ENCODE measurements around the gene COL11A2.

The COL11A2 gene

DNA sequence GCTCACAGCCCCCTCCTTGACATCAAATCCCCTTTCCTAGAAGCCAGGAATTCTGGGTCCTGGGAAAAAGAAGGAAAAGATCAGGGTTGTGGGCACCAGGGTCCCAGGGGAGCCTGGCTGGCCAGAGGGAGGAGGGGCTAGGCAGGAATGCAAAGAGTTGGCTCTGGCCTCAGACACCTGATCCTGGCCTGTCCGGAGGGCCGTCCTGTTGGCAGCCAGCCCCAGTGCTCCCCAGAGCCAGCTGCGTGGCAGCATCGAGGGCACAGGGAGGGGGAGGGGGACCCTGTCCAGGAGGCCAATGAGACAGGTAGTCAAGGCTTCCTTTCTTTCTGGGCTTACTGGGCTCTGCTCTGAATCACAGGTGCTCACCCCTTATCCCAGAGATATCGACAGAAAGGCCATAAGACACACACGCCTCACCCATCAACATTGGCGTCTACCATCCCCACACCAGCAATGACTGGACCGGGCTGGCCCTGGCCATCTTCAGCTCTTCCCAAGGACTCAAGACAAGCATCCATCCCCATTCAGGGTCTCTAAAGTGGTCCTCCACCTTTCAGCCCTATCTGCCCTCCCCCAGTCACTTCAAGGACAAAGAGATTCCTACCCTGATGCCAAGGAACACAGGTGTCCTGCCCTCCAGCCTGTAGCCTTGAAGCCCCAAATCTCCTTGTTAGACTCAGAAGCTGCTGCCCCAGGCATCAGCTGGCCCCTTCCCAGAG is 723 bp downstream of the COL11A2 start:
- no peak for DNase-seq

DNA sequence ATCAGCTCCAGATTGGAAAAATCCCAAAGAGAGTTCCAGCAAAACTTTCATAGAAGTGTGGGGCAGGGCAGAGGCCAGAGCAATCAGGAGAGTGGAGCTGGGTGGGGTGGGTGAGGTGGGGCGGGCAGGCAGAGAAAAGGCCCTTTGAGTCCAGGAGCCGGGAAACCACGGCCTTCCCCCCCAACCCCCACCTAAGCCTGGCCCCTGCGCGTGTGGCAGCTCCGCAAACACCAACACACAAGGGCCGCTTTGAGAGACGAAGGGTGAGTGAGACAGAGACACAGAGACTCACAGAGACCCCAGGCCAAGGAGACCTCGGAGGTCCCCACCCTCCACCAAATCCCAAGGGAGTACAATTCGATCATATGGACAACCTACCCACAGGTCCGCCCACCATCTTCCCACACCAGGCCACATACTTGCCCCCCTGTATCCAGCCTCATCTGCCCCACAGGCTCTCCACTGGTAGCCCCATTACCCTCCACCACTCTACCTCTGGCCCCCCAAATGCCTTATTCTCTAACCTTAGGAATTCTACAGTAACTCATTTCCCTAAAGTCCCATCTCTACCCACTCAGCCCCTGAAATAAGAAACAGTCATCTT is 1.7 kb downstream of the COL11A2 start:
- DNase-seq, result no peak

DNA sequence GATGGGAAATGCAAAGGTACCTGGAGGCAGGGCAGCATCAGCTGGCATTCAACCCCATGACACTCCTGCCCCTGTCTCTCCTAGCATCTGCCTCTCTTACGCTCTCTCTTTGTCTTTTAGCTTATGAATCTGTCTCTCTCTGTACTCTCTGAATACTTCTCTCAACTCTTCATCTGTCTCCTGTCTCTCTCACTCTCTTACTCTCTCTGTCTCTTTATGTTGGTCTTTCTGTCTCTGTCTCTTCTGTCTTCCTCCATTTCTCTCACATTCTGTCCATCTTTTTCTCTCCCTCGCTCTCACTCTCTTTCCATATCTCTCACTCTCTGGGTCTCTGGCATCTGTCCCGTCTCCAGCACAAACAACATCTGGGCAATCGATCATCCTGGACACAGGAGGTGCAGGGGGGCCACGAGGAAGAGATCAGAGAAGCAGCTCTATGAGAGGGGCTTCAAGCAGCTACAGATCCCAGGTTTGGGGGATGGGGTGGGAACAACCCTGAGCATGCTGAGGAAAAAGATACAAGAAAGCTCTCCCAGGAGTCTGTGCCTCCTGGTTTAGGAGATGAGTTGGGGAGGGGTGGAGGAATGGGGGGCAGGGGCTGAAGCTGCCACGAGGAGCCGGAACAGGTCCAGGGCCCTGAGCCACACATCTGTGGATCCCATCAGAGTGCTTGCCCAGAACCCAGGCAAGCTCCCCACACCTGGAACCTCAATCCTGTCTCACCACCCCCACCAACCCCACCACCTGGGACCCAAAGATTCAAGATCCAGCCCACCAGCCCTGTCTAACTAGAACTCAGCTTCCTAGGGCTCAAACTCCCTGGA is 2.4 kb downstream of the COL11A2 start:
- no peak for DNase-seq

DNA sequence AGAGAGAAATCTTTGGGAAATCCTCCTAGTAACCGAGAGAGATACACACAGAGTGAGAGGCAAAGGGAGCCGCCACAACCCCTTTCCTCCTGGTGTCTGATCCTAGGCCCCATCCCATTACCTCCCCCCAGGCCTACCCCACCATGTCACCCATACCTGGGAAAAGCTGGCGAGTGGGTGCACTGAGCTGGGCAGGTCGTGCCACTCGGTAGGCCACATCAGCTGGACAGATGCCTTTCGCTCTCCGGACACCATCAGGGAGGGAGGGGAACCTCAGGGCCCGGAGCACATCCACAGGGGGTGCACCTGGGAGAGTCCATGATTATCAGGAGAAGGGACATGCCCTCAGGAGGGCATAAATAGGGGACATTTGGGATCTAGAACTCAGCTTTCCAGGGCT is 3.1 kb downstream of the COL11A2 start:
- DNase-seq, result no peak

DNA sequence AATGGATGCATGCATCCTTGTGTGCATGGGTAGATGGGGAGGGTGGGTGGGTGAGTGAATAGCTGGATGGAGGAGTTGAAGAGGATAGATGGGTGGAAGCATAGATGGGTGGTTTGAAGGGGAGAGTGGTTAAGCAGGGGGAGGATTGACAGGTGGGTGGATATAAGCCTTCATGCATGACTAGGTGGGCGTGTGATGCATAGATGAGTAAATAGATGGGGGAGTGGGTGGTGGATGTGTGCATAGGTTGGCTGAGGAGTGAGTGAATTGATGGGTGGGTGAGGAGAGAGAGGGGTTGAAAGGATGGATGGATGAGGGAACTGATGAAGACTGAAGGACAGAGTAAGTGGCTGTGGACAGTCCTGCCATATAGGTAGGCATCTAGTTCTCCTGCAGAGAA is 4.5 kb downstream of the COL11A2 start:
- no peak for DNase-seq

DNA sequence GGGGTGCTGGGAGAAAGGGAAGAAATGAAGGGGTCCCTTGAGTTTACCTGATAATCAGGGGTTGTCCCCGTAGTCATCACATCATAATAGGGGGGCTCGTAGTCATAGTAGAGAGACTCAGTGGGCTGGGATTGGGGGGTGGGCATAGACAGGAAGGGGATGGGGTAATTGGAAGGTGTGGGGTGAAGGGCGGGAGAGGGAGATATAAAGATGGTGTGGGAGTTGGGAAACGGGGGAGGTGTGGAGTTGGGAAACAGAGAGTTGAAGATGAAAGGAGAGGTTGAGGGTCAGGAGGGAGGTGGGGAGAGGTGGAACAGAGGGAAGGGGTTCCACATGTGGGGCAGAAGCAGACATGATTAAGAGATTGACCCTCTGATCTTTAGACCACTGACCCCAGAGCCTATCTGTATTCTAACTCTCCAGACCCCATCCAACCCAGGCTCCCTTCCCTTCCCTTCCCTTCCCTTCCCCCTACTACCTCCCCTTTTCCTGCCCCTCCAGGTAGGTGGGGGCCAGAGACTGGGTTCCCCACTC is 6.5 kb downstream of the COL11A2 start:
- DNase-seq, result no peak

DNA sequence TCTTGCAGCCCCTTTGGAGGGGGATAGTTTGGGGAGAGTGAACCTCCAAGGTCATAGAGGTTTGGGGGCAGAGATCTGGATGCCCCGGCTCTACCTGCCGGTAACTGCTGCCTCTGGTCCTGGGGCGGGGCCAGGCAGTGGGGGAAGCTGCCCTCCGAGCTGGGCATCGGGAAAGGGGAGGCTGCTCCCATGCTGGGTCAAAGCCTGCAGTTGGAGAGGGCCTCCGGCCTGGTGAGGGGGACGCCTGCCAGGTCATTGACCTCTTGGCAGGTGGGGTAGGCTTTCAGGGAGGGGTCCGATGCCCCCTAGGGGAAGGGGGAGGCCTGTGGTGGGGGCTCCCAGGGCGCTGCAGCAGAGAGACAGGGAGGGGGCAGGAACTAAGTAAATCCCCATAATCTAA is 7.1 kb downstream of the COL11A2 start:
- no peak for DNase-seq

DNA sequence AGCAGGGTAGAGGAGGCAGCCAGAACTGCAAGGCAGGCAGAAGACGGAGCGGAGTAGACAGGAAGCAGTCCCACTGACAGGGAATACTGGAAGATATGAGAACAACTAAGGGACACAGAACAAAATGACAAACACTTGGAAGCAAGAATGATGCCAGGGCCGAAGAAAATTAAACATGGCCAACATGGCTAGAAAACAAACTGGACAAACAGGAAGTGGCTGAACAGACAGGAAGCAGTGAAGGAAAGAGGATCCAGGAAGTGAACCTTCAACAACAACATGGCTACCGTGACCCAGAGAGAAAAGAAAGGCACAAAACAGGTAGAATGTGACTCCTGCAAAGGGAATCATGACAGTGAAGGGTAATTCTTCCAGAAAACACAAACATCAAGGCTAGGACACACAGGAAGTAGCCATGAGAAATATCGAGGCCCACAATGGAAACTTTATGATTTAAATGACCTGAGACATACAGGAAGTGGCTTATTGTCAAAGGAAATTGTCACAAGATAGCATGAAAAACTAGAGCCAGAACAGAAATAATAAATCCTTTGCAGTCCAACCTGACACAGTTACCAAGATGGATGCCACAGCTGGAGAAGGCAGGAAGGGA is 9.1 kb downstream of the COL11A2 start:
- no peak for DNase-seq

DNA sequence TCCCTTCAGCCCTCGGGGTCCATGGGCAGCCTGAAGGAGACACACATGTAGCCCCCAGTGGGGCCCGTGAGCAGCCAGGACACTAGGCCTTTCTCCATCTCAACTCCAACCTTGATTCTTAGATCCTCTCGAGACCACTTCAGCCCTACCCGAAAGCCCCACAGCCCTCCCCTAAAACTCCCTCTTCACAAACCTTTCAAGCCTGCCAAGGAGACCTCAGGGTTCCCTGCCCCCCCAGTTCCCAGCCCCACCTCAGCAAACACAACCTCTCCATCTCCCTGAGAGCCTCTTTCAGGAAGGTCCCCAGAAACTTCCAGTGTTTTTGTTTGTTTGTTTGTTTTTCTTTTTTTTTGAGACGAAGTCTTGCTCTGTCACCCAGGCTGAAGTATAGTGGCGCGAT is 11.1 kb downstream of the COL11A2 start:
- DNase-seq, result no peak

DNA sequence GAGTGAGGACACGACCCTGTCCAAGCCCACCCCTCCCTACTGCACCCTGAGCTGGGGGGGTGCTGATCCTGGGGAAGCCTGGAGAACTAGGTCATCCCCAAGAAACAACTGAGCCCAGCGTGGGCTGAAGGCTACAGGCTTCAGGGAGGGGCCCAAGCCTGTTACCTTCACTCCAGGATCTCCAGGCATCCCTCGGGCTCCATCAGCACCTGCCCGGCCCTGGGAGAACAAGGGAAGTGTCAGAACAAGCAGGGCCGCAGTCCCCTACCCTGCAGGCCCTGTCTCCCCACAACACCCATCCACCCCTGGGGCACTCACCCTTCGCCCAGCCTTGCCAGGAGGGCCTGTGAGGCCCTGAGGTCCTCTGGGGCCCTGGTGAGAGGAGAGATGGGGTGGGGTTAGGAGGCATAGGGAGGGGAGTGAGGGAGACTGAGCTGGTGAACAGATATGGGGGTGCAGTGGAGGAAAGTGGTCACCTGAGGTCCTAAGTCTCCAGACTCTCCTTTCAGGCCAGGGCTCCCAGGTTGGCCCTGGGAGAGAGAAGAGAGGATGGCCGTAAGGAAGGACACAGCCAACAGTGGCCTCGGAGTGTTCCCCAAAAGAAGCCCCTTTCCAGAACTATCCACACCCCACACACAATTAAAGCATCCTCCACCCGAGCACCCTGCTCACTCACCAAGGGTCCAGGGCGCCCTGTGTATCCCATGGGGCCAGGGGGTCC is 13.4 kb downstream of the COL11A2 start:
- no peak for DNase-seq

DNA sequence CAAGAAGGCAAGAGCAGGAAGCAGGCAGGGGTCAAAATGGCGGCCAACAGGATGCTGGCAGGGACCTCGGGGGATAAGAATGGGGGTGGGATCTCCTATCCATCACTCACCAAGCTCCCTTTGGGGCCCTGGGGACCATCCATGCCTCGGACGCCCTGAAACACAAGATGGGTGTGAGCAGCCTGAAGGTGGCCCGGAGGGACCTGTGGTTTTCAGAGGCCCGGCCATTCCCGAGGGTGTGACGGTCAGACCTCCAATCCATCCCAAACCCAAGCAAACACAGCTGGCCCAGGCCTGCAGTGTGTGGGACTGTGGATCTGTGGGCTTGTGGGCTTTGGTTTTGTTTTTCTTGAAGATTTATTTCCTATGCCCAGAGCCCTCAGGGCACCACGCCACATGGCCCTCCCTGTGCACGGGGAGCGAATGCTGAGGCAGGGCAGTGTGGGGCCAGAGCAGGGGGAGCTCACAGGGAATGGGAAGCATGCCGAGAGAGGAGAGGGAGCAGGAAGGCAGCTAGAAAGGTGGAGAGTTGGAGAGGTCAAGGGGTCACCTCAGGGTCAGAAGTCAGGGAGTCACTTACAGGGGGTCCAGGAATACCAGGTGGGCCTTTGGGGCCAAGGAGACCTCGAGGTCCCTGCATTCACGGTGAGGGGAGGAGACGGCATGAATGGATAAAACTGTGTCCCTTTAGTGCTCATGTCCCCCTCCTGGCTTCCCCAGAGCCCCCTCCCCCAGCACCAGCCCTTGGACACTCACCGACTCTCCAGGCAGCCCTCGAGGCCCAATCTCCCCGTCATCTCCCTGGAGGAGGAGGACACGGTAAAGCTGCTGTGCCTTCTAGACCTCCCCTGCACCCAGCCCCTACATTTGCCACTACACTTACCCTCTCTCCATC is 14.5 kb downstream of the COL11A2 start:
- DNase-seq, result no peak

DNA sequence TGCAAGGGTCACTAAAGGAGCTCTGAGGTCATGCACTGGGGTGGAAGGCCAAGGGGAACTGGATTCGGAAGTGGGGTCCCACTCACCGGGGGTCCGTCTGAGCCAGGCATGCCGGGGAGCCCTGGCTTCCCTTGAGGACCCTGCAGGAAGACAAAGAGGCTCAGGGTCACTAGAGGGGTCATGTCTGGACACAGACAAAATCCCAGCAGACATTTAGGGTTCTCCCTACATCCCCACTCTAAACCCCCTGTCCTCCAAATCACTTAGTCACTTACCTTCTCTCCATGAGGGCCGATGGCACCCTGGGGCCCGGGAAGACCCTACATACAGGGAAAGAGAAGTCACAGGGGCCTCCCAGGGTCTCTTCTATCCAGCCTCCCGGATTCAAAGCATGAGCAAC is 15.4 kb downstream of the COL11A2 start:
- no peak for DNase-seq

DNA sequence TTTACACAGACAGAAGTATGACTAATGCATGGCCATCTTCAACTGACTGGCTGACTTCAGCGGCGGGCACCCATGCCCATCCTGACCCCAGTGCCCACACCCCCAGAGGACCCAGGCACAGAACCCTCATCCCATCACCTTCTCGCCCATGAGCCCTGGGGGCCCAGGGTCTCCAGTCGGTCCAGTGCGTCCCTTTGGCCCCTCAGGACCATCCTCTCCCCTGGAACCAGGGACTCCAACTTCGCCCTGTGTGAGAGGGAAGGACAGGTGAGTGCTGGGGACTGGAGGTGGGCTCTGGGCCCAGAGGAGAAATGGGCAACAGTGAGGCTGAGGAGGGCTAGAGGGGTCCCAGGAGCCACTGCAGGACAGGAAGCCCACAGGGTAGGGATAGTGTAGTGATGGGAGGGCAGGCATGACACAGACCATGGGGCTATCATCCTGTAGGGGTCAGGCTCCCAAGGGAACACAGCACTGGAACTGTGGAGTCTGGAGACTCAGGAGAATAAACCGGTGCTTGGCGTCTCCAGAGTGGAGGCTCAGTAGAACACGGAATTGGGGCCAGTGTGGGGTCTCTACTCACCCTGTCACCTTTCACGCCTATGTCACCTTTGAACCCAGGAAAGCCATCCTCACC is 16.7 kb downstream of the COL11A2 start:
- no peak for DNase-seq

DNA sequence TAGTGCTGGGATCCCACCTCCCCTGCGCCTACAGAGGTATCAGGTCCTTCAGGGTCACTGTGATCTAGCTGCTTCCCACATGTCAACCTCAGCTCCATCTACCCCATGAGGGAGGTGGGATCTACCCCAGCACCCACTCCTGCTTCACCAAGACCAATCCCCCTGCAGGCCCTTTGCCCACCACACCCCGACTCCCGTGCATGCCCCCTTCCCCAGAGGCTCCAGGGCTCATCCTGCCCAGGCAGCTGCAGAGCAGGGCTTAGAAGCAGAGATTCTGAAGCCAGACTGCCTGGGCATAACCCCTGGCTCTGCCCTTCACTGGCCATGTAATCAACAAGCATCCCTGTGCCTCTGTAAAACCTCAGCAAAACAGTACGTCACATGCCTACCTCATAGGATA is 17.5 kb downstream of the COL11A2 start:
- no peak for DNase-seq

DNA sequence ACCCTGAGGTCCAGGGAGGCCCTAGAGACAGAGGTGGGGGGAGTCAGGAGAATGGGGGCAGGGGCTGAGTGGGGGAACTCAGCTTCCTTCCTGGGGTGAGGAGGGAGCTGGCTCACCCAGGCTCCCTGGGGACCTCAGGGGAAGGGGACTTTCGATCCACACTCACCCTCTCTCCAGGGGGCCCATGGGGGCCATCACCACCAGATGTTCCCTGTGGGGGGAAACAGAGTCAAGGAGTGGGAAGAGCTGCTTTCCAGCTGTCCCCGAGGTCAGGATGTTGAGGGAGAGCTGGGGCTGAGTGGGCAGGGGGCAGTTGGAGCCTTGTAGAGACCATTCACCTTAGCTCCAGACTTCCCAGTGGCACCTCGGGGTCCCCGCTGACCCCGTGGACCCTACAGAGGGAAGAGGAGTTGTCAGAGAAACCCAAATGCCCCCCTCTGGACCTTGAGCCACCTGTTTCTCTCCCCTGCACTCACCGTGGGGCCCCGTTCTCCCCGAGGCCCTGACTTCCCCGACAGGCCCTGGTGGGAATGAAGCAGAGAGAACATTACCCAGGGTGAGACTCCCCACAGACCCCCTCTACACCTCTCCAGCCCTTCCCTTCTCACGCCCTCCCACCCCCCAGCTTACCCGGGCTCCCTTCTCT is 18.6 kb downstream of the COL11A2 start:
- no peak for DNase-seq

DNA sequence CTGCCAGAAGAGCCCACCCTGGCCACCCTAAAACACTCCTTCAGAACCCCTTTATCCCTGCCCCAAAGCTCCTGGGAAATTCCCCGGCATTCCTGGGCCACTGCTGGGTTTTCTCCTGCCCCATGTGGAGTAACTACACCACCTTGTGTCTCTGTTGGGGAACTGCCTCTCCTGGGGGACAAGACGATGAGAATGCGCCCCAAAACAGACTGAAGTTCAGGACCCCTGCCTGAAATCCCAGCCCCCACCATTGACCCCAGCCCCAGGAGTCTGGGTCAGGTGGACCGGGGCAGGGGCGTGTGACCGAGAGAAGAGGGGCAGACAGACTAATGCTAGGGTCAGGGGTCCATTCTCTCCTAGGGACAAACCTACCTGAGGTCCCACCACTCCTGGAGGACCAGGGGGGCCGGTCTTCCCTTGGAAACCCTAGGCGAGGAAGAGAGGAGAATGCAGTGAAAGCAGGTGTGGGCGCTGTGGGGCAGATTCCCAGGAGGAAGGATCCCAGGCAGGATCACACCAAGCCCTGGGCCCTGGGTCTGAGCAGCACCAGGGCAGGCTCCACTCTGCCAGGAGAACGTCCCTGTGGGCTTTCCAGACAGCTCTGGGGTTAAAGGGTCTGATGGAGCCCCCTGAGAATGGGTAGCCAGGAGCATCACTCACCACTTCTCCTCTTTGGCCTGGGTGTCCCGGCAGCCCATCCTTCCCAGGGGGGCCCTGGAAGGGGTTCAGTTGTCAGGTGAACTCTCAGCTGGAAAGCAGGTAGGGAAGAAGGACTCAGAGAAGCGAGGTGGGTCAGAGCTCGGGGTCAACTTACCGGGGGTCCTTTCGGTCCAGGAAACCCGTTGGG is 19.4 kb downstream of the COL11A2 start:
- no peak for DNase-seq

DNA sequence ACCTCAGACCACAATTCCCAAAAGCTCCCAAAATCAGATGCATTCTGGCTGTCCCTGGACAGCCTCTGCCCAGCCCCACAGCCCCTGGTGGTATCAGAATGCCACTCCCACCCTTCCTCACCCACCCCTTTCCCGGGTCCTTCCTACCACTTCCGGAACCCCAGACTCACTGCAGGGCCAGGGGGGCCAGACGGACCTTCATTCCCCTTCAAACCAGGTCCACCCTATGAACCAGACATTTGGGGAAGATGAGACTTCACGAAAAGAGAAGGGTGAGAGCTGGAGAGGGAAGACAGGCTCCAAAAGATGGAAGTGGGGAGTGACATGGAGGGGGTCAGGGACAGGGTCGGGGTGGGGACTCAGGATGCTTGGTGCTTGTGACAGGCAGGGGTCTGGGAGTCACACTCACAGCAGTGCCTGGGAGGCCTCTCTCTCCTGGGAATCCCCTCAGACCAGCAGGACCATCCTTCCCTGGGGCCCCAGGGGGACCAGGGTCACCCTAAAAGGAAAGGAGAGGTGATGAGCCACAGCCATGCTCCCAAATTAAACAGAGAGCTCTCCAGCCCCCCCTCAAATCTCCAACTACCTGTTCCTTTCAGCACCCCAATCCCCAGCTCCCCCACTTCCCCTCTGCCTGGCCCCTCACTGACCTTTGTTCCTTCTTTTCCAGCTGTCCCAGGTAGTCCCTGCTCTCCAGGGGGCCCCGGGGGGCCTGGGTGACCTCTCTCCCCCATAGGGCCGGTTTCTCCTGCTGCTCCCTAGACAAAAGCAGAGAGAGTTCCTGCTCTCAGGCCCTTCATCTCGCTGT is 20.2 kb downstream of the COL11A2 start:
- no peak for DNase-seq

DNA sequence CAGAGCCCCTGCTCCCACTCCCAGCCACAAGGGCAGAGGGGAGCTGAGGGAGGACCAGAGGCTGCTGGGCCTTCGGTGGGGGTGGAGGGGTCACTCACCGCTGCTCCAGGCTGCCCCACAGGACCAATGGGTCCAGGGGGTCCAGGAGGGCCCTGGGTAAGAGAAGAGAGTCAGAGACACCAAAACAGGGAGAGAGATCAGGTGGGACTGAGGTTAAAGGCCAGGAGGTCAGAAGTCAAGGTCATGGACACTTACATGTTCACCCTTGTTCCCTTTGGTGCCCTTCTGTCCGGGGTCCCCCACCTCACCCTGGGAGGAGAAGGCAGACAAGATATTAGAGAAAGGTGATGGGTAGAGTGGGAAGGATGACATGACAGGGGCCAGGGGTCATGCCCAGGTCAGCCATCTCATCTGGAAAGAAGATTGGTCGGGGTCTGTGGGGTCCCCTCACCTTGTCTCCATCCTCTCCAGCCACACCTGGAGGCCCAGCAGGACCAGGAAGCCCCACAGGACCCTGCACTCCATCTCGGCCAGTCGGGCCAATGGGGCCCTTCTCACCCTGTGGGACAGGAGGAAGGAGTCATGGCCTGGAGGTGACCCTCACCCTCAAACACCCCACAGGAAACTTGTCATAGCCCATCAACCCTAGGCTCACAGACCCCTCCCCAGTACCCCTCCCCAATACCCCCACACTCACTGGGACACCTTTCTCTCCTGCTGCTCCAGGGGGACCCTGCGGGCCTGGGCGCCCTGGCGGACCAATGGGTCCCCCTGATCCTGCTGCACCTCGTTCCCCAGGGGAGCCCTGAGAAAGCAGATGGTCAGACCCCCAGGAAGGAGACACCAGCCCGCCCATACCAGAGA is 21.0 kb downstream of the COL11A2 start:
- DNase-seq, result no peak

Data from effector CD8-positive, alpha-beta T cell (primary cell).